HepG2 (cell line): ENCODE results near the gene TBC1D22A. TPM values are rescaled to one million over a fixed set of nuclear protein-coding genes. Genes with fewer than 3 reads are reported as not detected.

Experiments
- ATAC-seq: fragments of 200-7000 bp; cut with Tn5 transposase; 3 replicates; pipeline ENCODE4 v1.9.1; 2020; ENCODE audit warnings: mild to moderate bottlenecking, moderate library complexity
- BruUV-seq: library from RNA; stranded (reverse); fragments of 400-500 nt; replicated peaks from 2 replicates; lab custom pipeline; 2021; lab: Mats Ljungman, UMichigan
- CTCF ChIA-PET: fragments of 300-600 bp; formaldehyde crosslinking; extraction: SDS; loops from one replicate; lab custom pipeline; 2021; ENCODE audit warnings: low total read pairs, inconsistent platforms, low intra/inter-chr PET ratio; lab: Yijun Ruan, JAX
- POLR2A ChIA-PET: fragments of 350-600 bp; sonication (Branson Sonifier 250); formaldehyde crosslinking; loops from one replicate; lab custom pipeline; 2020; ENCODE audit warnings: antibody characterized with exemption, inconsistent platforms; lab: Yijun Ruan, JAX
- DNase-seq: peaks from one replicate; pipeline ENCODE4 v3.0.0-alpha.2; 2015; ENCODE audit warnings: low spot score
- FAIRE-seq: peaks from 3 replicates; lab custom pipeline; 2011; peaks lifted over from hg19 to GRCh38; lab: Jason Lieb, UNC
- H2AFZ ChIP-seq: one replicate; pipeline ENCODE4 v1.6.1; 2011; ENCODE audit warnings: low read length, inconsistent platforms
- H3K27ac ChIP-seq: fragments of 300-600 bp; 3 replicates; pipeline ENCODE4 v1.8.0; 2011; ENCODE audit warnings: mixed run types, mild to moderate bottlenecking, mixed read lengths, low read length, inconsistent platforms; ENCODE audit not compliant: insufficient read depth; ENCODE audit errors: extremely low read length
- H3K27me3 ChIP-seq, 2 experiments: fragments of 200-600 bp in 1 of 2; 2 replicates in 1 of 2; 3 replicates in 1 of 2; pipeline versions ENCODE4 v1.6.0 to v1.8.0; 2011; ENCODE audit warnings: low read length in 2 of 2, mild to moderate bottlenecking in 2 of 2, moderate library complexity in 2 of 2, inconsistent platforms in 1 of 2; ENCODE audit not compliant: insufficient read depth in 2 of 2, control insufficient read depth in 1 of 2
- H3K36me3 ChIP-seq, 2 experiments: fragments of 200-600 bp in 1 of 2; replicated peaks in 1 of 2; 2 replicates in 1 of 2; 3 replicates in 1 of 2; pipeline versions ENCODE4 v1.5.1 to v1.8.0; 2011; ENCODE audit warnings: low read length in 2 of 2, inconsistent platforms in 1 of 2; ENCODE audit not compliant: insufficient read depth in 2 of 2, control insufficient read depth in 1 of 2
- H3K4me1 ChIP-seq: 2 replicates; pipeline ENCODE4 v1.5.1; 2012; ENCODE audit warnings: low read length, inconsistent platforms; ENCODE audit not compliant: insufficient read depth
- H3K4me2 ChIP-seq: 2 replicates; pipeline ENCODE4 v1.6.0; 2011; ENCODE audit warnings: low read depth, low read length, inconsistent platforms
- H3K4me3 ChIP-seq, 3 experiments: fragments of 200-600 bp in 1 of 3; sonication (generic), shearing (Covaris generic) in 1 of 3; replicated peaks in 1 of 3; 2 replicates each; pipeline ENCODE4 v1.5.1; 2011 to 2016; ENCODE audit warnings: low read length in 3 of 3, inconsistent platforms in 2 of 3, low read depth in 2 of 3, mild to moderate bottlenecking in 2 of 3, control low read depth in 1 of 3, mixed read lengths in 1 of 3; ENCODE audit not compliant: insufficient read depth in 1 of 3
- H3K79me2 ChIP-seq: one replicate; pipeline ENCODE4 v1.6.1; 2011; ENCODE audit warnings: low read length, inconsistent platforms; ENCODE audit not compliant: insufficient read depth
- H3K9ac ChIP-seq: 2 replicates; pipeline ENCODE4 v1.6.0; 2011; ENCODE audit warnings: mild to moderate bottlenecking, low read depth, low read length, inconsistent platforms; ENCODE audit not compliant: insufficient read depth
- H3K9me3 ChIP-seq: 2 replicates; pipeline ENCODE4 v1.5.1; 2012; ENCODE audit warnings: mild to moderate bottlenecking, low read length
- H4K20me1 ChIP-seq: 2 replicates; pipeline ENCODE4 v1.6.0; 2011; ENCODE audit warnings: inconsistent platforms, mild to moderate bottlenecking, low read length, moderate library complexity; ENCODE audit not compliant: insufficient read depth
- HOXD1 ChIP-seq: sonication (generic); formaldehyde crosslinking; IDR thresholded peaks from 2 replicates; pipeline ENCODE4 v1.5.0; 2020; ENCODE audit warnings: missing genetic modification reagents
- ISL2 ChIP-seq: sonication (generic); formaldehyde crosslinking; IDR thresholded peaks from 2 replicates; pipeline ENCODE4 v1.5.0; 2020; ENCODE audit warnings: missing genetic modification reagents
- ISX ChIP-seq: sonication (generic); formaldehyde crosslinking; conservative IDR thresholded peaks from 2 replicates; pipeline ENCODE4 v1.5.0; 2020; ENCODE audit warnings: missing genetic modification reagents
- NCOA5 ChIP-seq: sonication (generic); formaldehyde crosslinking; IDR thresholded peaks from 2 replicates; pipeline ENCODE4 v1.4.0; 2020; ENCODE audit warnings: missing genetic modification reagents
- NFE2L2 ChIP-seq: fragments of 150-350 bp; IDR thresholded peaks from 2 replicates; pipeline ENCODE4 v1.6.1; 2014; ENCODE audit warnings: low read length
- NRL ChIP-seq: sonication (generic); formaldehyde crosslinking; IDR thresholded peaks from 2 replicates; pipeline ENCODE4 v1.5.0; 2020; ENCODE audit warnings: missing genetic modification reagents, mild to moderate bottlenecking, moderate library complexity, borderline replicate concordance
- ZNF451 ChIP-seq: sonication (generic); formaldehyde crosslinking; IDR thresholded peaks from 2 replicates; pipeline ENCODE4 v1.5.0; 2020; ENCODE audit warnings: mild to moderate bottlenecking, missing genetic modification reagents
- ZNF629 ChIP-seq: sonication (generic); formaldehyde crosslinking; conservative IDR thresholded peaks from 2 replicates; pipeline ENCODE4 v1.5.0; 2020; ENCODE audit warnings: missing genetic modification reagents
- ZNF850 ChIP-seq: sonication (generic); formaldehyde crosslinking; conservative IDR thresholded peaks from 2 replicates; pipeline ENCODE4 v1.9.0; 2021; ENCODE audit warnings: mild to moderate bottlenecking, missing genetic modification reagents
- WGBS: methylation state at CpG from one replicate; pipeline ENCODE4 v1.1.6; 2017; ENCODE audit warnings: low lambda C conversion rate; 5-methylcytosine and 5-hydroxymethylcytosine counted together
- in situ Hi-C: cut with HindIII; loops from 2 replicates; pipeline ENCODE4 v1.10.0; 2017; ENCODE audit warnings: low pct_unique_long_range_greater_than_20kb; ENCODE audit not compliant: extremely low pct_ligation_motif_present
- intact Hi-C: fragments of 100-400 bp; cut with micrococcal nuclease; formaldehyde crosslinking; loops from one replicate; pipeline ENCODE4 v1.10.0; 2022; ENCODE audit not compliant: unreplicated experiment
- polyA plus RNA-seq, 8 experiments: library from polyadenylated mRNA; depleted of rRNA in 3 of 8; stranded (reverse) in 7 of 8; unstranded in 1 of 8; fragments of >200 nt; fragmentation: Illumina TruSeq in 4 of 8; extraction: Trizol in 4 of 8; gene quantifications; 2 replicates each; pipeline versions ENCODE4 v1.2.1 to v1.2.3, GENCODE V29; 2011 to 2016; ENCODE audit warnings: low read depth in 4 of 8, missing spikeins in 1 of 8, mixed read lengths in 1 of 8; ENCODE audit not compliant: insufficient read depth in 1 of 8
- total RNA-seq, 5 experiments: library from RNA; depleted of rRNA; stranded (reverse); fragments of >200 nt; fragmentation: Illumina TruSeq; extraction: Trizol; gene quantifications; 2 replicates each; pipeline ENCODE4 v1.2.3, GENCODE V29; 2016; ENCODE audit warnings: low read depth in 1 of 5
- TF ChIP-seq, protein P1 (sequence below): sonication (generic); formaldehyde crosslinking; IDR thresholded peaks from 2 replicates; pipeline ENCODE4 v1.5.0; 2020; ENCODE audit warnings: mild to moderate bottlenecking, missing genetic modification reagents
- TF ChIP-seq, protein P2 (sequence below): sonication (generic); formaldehyde crosslinking; IDR thresholded peaks from 2 replicates; pipeline ENCODE4 v1.4.0; 2020; ENCODE audit warnings: missing genetic modification reagents
- TF ChIP-seq, protein P3 (sequence below): sonication (generic); formaldehyde crosslinking; IDR thresholded peaks from 2 replicates; pipeline ENCODE4 v1.5.1; 2020; ENCODE audit warnings: mild to moderate bottlenecking, missing genetic modification reagents, borderline replicate concordance
- TF ChIP-seq, protein P4 (sequence below): sonication (generic); formaldehyde crosslinking; IDR thresholded peaks from 2 replicates; pipeline ENCODE4 v1.5.1; 2020; ENCODE audit warnings: missing genetic modification reagents, mild to moderate bottlenecking, borderline replicate concordance

TBC1D22A gene
- total and polyA plus RNA-seq, 2 of the 13 experiments (the other 11 are each of a cell fraction or from before 2014, with no cell fraction given), result 17.3 to 18.0 TPM

DNA sequence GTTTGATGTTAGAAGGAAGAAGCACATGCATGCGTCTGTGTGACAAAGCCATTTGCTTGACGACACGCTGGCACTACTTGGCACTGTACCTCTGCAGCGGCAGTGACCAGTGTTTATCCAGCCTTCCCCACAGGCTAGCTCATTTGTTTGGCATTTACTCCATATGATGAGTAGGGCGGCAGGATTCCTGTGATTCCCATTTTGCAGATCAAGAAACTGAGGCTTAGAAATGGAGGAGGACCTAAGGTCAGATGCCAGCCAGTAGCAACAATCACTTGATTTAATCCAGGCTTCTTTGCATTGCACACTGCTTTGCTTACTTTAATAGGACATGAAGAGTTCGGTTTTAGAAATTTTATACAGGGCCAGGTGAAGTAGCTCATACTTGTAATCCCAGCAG, 45.0 kb downstream of the TBC1D22A start:
- no TSS peak for BruUV-seq
- intact Hi-C loops, result no loop called here
- no peak for TF ChIP-seq ZNF850 (CRISPR knock-in tag)
- TF ChIP-seq, protein P1, sequence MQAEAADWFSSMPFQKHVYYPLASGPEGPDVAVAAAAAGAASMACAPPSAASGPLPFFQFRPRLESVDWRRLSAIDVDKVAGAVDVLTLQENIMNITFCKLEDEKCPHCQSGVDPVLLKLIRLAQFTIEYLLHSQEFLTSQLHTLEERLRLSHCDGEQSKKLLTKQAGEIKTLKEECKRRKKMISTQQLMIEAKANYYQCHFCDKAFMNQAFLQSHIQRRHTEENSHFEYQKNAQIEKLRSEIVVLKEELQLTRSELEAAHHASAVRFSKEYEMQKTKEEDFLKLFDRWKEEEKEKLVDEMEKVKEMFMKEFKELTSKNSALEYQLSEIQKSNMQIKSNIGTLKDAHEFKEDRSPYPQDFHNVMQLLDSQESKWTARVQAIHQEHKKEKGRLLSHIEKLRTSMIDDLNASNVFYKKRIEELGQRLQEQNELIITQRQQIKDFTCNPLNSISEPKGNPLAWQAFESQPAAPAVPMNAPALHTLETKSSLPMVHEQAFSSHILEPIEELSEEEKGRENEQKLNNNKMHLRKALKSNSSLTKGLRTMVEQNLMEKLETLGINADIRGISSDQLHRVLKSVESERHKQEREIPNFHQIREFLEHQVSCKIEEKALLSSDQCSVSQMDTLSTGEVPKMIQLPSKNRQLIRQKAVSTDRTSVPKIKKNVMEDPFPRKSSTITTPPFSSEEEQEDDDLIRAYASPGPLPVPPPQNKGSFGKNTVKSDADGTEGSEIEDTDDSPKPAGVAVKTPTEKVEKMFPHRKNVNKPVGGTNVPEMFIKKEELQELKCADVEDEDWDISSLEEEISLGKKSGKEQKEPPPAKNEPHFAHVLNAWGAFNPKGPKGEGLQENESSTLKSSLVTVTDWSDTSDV (CRISPR knock-in tag), result no peak
- TF ChIP-seq NRL, result no peak
- TF ChIP-seq ISX, result no peak
- no peak for TF ChIP-seq HOXD1 (CRISPR knock-in tag)
- no peak for TF ChIP-seq ZNF451
- TF ChIP-seq, protein P2, sequence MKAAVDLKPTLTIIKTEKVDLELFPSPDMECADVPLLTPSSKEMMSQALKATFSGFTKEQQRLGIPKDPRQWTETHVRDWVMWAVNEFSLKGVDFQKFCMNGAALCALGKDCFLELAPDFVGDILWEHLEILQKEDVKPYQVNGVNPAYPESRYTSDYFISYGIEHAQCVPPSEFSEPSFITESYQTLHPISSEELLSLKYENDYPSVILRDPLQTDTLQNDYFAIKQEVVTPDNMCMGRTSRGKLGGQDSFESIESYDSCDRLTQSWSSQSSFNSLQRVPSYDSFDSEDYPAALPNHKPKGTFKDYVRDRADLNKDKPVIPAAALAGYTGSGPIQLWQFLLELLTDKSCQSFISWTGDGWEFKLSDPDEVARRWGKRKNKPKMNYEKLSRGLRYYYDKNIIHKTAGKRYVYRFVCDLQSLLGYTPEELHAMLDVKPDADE (CRISPR knock-in tag), result no peak
- TF ChIP-seq ZNF629, result peak; percentile 87
- TF ChIP-seq NCOA5, result no peak
- TF ChIP-seq ISL2 (CRISPR knock-in tag), result no peak
- TF ChIP-seq, protein P3, sequence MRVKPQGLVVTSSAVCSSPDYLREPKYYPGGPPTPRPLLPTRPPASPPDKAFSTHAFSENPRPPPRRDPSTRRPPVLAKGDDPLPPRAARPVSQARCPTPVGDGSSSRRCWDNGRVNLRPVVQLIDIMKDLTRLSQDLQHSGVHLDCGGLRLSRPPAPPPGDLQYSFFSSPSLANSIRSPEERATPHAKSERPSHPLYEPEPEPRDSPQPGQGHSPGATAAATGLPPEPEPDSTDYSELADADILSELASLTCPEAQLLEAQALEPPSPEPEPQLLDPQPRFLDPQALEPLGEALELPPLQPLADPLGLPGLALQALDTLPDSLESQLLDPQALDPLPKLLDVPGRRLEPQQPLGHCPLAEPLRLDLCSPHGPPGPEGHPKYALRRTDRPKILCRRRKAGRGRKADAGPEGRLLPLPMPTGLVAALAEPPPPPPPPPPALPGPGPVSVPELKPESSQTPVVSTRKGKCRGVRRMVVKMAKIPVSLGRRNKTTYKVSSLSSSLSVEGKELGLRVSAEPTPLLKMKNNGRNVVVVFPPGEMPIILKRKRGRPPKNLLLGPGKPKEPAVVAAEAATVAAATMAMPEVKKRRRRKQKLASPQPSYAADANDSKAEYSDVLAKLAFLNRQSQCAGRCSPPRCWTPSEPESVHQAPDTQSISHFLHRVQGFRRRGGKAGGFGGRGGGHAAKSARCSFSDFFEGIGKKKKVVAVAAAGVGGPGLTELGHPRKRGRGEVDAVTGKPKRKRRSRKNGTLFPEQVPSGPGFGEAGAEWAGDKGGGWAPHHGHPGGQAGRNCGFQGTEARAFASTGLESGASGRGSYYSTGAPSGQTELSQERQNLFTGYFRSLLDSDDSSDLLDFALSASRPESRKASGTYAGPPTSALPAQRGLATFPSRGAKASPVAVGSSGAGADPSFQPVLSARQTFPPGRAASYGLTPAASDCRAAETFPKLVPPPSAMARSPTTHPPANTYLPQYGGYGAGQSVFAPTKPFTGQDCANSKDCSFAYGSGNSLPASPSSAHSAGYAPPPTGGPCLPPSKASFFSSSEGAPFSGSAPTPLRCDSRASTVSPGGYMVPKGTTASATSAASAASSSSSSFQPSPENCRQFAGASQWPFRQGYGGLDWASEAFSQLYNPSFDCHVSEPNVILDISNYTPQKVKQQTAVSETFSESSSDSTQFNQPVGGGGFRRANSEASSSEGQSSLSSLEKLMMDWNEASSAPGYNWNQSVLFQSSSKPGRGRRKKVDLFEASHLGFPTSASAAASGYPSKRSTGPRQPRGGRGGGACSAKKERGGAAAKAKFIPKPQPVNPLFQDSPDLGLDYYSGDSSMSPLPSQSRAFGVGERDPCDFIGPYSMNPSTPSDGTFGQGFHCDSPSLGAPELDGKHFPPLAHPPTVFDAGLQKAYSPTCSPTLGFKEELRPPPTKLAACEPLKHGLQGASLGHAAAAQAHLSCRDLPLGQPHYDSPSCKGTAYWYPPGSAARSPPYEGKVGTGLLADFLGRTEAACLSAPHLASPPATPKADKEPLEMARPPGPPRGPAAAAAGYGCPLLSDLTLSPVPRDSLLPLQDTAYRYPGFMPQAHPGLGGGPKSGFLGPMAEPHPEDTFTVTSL (CRISPR knock-in tag), result no peak
- TF ChIP-seq NFE2L2, result no peak
- TF ChIP-seq, protein P4, sequence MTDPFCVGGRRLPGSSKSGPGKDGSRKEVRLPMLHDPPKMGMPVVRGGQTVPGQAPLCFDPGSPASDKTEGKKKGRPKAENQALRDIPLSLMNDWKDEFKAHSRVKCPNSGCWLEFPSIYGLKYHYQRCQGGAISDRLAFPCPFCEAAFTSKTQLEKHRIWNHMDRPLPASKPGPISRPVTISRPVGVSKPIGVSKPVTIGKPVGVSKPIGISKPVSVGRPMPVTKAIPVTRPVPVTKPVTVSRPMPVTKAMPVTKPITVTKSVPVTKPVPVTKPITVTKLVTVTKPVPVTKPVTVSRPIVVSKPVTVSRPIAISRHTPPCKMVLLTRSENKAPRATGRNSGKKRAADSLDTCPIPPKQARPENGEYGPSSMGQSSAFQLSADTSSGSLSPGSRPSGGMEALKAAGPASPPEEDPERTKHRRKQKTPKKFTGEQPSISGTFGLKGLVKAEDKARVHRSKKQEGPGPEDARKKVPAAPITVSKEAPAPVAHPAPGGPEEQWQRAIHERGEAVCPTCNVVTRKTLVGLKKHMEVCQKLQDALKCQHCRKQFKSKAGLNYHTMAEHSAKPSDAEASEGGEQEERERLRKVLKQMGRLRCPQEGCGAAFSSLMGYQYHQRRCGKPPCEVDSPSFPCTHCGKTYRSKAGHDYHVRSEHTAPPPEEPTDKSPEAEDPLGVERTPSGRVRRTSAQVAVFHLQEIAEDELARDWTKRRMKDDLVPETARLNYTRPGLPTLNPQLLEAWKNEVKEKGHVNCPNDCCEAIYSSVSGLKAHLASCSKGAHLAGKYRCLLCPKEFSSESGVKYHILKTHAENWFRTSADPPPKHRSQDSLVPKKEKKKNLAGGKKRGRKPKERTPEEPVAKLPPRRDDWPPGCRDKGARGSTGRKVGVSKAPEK, result no peak

More for the DNA sequence above, 45.0 kb downstream of the TBC1D22A start:
- Histone ChIP-seq H3K36me3 (peaks cover 14 to 28% of the 10 kb centered on the region in 2 experiments), H4K20me1 (no peaks in the 10 kb centered on the region), H2AFZ (no peak overlapping the region), H3K27ac (no peak overlapping the region), H3K79me2 (peaks cover 24% of the 10 kb centered on the region), H3K4me1 (peaks cover 50% of the 10 kb centered on the region), H3K4me3 (no peak overlapping the region), H3K9me3 (no peaks in the 10 kb centered on the region), H3K9ac (no peak overlapping the region), H3K4me2 (no peak overlapping the region), H3K27me3 (no peaks in the 10 kb centered on the region)
- ATAC-seq (no peak), DNase-seq (no peak), FAIRE-seq (no peak)
- CTCF ChIA-PET, result no interaction called here
- WGBS, result over 99% methylated on average over 6 of the region's 6 CpGs
- in situ Hi-C loops, result no loop called here
- POLR2A ChIA-PET, result no interaction called here
